K562 (cell line): ENCODE measurements around the gene GTF2IRD2. TPM values are rescaled to one million over a fixed set of nuclear protein-coding genes. Genes with fewer than 3 reads are reported as not detected.
"Not testable (repeated sequence)": the region's sequence is repeated elsewhere in the genome, so short reads cannot be mapped to it uniquely, and the experiment has no call there.

ENCODE experiments used
- CREB1 ChIP-seq, 2 experiments: sonication (generic) in 1 of 2; formaldehyde crosslinking in 1 of 2; IDR thresholded peaks; 2 replicates each; pipeline versions ENCODE4 v1.6.1 to v1.8.0; 2012 to 2022; ENCODE audit warnings: inconsistent platforms in 1 of 2, mild to moderate bottlenecking in 1 of 2, missing genetic modification reagents in 1 of 2, moderate library complexity in 1 of 2
- CREM ChIP-seq: IDR thresholded peaks from 2 replicates; pipeline ENCODE4 v1.6.1; 2014; ENCODE audit warnings: antibody characterized with exemption, low read depth
- CTBP1 ChIP-seq: fragments of 450-650 bp; IDR thresholded peaks from 2 replicates; pipeline ENCODE4 v1.6.1; 2016; ENCODE audit warnings: borderline replicate concordance
- EGR1 ChIP-seq: fragments of 450-650 bp; conservative IDR thresholded peaks from 2 replicates; pipeline ENCODE4 v1.6.1; 2017; ENCODE audit warnings: mild to moderate bottlenecking
- MAZ ChIP-seq, 2 experiments: fragments of 450-650 bp in 1 of 2; sonication (generic) in 1 of 2; formaldehyde crosslinking; IDR thresholded peaks in 1 of 2; conservative IDR thresholded peaks in 1 of 2; 2 replicates each; pipeline versions ENCODE4 v1.4.0 to v1.5.0; 2020; ENCODE audit warnings: mild to moderate bottlenecking in 1 of 2, missing genetic modification reagents in 1 of 2
- NCOA6 ChIP-seq: fragments of 450-650 bp; IDR thresholded peaks from 2 replicates; pipeline ENCODE4 v1.6.1; 2017; ENCODE audit warnings: mild to moderate bottlenecking
- NFIC ChIP-seq: fragments of 450-650 bp; IDR thresholded peaks from 2 replicates; pipeline ENCODE4 v1.6.1; 2017; ENCODE audit warnings: mild to moderate bottlenecking, inconsistent platforms
- NFRKB ChIP-seq: fragments of 450-650 bp; IDR thresholded peaks from 2 replicates; pipeline ENCODE4 v1.6.1; 2016; ENCODE audit warnings: low read depth
- NR2C2 ChIP-seq, 2 experiments: fragments of 200-800 bp in 1 of 2; sonication (Bioruptor generic) in 1 of 2; sonication (generic) in 1 of 2; formaldehyde crosslinking in 1 of 2; IDR thresholded peaks; 2 replicates each; pipeline versions ENCODE4 v1.6.1 to v1.8.0; 2016 to 2022; ENCODE audit warnings: mild to moderate bottlenecking in 1 of 2, missing compliant biosample characterization in 1 of 2, missing genetic modification characterization in 1 of 2, missing genetic modification reagents in 1 of 2
- NR4A1 ChIP-seq, 2 experiments: fragments of 250-450 bp in 1 of 2; fragments of 450-650 bp in 1 of 2; sonication (Bioruptor Pico) in 1 of 2; IDR thresholded peaks; 2 replicates each; pipeline versions ENCODE4 v1.4.0 to v1.6.1; 2016 to 2020; ENCODE audit warnings: mild to moderate bottlenecking in 2 of 2, missing compliant biosample characterization in 1 of 2, missing genetic modification characterization in 1 of 2, moderate library complexity in 1 of 2
- RAD21 ChIP-seq, 2 experiments: fragments of 250-450 bp in 1 of 2; fragments of 450-650 bp in 1 of 2; sonication (Bioruptor Pico) in 1 of 2; formaldehyde crosslinking in 1 of 2; IDR thresholded peaks in 1 of 2; conservative IDR thresholded peaks in 1 of 2; 2 replicates each; pipeline versions ENCODE4 v1.4.0 to v1.8.0; 2020 to 2022; ENCODE audit warnings: mild to moderate bottlenecking in 2 of 2, moderate library complexity in 1 of 2
- RB1 ChIP-seq: fragments of 450-650 bp; IDR thresholded peaks from 2 replicates; pipeline ENCODE4 v1.6.1; 2017; ENCODE audit warnings: low read depth, mild to moderate bottlenecking
- RBFOX2 ChIP-seq: fragments of 200-400 bp; formaldehyde crosslinking; IDR thresholded peaks from 2 replicates; pipeline ENCODE4 v1.6.1; 2017; ENCODE audit warnings: low read depth, mild to moderate bottlenecking, low read length, moderate library complexity
- YY1 ChIP-seq, 3 experiments: IDR thresholded peaks; 2 replicates each; pipeline ENCODE4 v1.6.1; 2011; ENCODE audit warnings: low read length in 2 of 3, mild to moderate bottlenecking in 2 of 3, moderate library complexity in 2 of 3, borderline replicate concordance in 1 of 3, control low read depth in 1 of 3, low read depth in 1 of 3; ENCODE audit not compliant: insufficient read depth in 3 of 3, insufficient replicate concordance in 2 of 3, control insufficient read depth in 1 of 3, insufficient read length in 1 of 3; ENCODE audit errors: extremely low read depth in 1 of 3
- ZBTB7A ChIP-seq: IDR thresholded peaks from 2 replicates; pipeline ENCODE4 v1.6.1; 2011; ENCODE audit warnings: low read depth, mild to moderate bottlenecking, low read length, moderate library complexity, borderline replicate concordance; ENCODE audit not compliant: control insufficient read depth
- polyA plus RNA-seq, 8 experiments: library from polyadenylated mRNA; depleted of rRNA in 4 of 8; stranded (reverse) in 5 of 8; unstranded in 3 of 8; fragments of >200 nt; fragmentation: Nextera tagmentation in 2 of 8; fragmentation: Illumina TruSeq in 1 of 8; extraction: Ambion mirVana in 2 of 8; extraction: Trizol in 1 of 8; gene quantifications; 2 replicates each; pipeline versions ENCODE4 v1.2.1 to v1.2.3, GENCODE V29; 2011 to 2014; ENCODE audit warnings: inconsistent platforms in 1 of 8, missing spikeins in 1 of 8
- total RNA-seq, 7 experiments: library from RNA; depleted of rRNA in 6 of 7; stranded (reverse); fragments of >200 nt in 6 of 7; fragmentation: Illumina TruSeq in 2 of 7; extraction: Trizol in 2 of 7; gene quantifications; 2 replicates each; pipeline versions ENCODE4 v1.2.1 to v1.2.3, GENCODE V29; 2011 to 2021; ENCODE audit warnings: low replicate concordance in 1 of 7
- TF ChIP-seq, protein P1 (sequence below), 2 experiments: fragments of 450-650 bp; formaldehyde crosslinking in 1 of 2; IDR thresholded peaks; 2 replicates each; pipeline versions ENCODE4 v1.4.0 to v1.6.1; 2014 to 2020; ENCODE audit warnings: mild to moderate bottlenecking in 2 of 2, borderline replicate concordance in 1 of 2, low read depth in 1 of 2

Gene GTF2IRD2
- total and polyA plus RNA-seq, 9 of the 15 experiments (the other 6 are each of a cell fraction or from before 2014, with no cell fraction given): 1.9 to 9.7 (median 5.8) TPM

DNA sequence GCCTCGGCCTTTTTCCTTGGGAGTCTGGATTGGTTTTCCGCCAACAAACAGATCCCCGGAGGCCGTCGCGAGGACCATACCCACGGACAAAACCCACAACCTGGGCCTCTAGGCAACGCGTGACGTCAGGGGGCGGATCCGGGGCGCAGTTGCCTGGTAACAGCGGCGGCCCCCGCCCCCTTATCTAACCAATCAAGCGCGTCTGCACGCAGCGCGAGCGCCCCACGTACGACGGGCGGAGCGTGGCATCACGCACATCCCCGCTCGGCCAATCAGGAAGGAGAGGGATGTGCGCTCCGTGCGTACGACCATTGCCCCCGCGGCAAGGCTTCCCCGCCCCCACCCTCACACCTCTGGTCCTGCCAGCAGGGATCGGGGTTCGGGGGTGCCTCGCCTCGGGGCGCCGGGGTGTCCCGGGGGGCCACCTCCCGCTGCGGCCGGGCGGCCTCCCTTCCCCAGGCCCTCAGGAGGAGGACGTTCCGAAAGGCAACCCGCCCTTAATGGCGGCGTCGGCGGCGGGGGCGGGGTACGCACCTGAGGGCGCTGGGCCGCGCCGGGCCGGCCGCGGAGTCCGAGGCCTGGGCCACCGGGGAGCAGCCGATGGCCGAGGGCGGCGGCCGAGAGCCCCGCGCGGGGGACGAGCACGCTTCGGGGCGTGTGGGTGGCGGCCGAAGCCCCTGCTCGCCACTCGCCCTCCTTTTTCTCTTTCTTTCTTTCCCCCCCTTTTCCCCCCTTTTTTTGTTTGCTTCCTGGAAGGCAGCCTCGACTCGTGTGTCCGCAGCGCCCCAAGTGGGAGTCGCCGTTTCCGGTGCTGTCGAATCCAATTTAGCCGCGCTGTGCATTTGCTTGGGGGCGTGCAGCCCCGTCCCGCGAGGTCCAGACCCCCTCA lies at the start of gene GTF2IRD2 (continued):
- TF ChIP-seq, protein P1, sequence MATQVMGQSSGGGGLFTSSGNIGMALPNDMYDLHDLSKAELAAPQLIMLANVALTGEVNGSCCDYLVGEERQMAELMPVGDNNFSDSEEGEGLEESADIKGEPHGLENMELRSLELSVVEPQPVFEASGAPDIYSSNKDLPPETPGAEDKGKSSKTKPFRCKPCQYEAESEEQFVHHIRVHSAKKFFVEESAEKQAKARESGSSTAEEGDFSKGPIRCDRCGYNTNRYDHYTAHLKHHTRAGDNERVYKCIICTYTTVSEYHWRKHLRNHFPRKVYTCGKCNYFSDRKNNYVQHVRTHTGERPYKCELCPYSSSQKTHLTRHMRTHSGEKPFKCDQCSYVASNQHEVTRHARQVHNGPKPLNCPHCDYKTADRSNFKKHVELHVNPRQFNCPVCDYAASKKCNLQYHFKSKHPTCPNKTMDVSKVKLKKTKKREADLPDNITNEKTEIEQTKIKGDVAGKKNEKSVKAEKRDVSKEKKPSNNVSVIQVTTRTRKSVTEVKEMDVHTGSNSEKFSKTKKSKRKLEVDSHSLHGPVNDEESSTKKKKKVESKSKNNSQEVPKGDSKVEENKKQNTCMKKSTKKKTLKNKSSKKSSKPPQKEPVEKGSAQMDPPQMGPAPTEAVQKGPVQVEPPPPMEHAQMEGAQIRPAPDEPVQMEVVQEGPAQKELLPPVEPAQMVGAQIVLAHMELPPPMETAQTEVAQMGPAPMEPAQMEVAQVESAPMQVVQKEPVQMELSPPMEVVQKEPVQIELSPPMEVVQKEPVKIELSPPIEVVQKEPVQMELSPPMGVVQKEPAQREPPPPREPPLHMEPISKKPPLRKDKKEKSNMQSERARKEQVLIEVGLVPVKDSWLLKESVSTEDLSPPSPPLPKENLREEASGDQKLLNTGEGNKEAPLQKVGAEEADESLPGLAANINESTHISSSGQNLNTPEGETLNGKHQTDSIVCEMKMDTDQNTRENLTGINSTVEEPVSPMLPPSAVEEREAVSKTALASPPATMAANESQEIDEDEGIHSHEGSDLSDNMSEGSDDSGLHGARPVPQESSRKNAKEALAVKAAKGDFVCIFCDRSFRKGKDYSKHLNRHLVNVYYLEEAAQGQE (IDR thresholded peaks at IDR 0.05; ENCODE audit: borderline replicate concordance): not testable (repeated sequence)
- TF ChIP-seq, protein P1 (CRISPR knock-in tag; IDR thresholded peaks at IDR 0.05; ENCODE audit: low read depth): peak; percentile 63; the same call in 1 of the 2 replicates
- 0 out of 2 replicates have a peak, but pooled peaks have one; percentile 48 for TF ChIP-seq NR4A1 (CRISPR knock-in tag; IDR thresholded peaks at IDR 0.05)
- TF ChIP-seq NR4A1 (tag; IDR thresholded peaks at IDR 0.05); NR2C2 (CRISPR knock-in tag; IDR thresholded peaks at IDR 0.05); CREB1 (CRISPR knock-in tag; IDR thresholded peaks at IDR 0.05): not testable (repeated sequence)
- peak; percentile 48; the same call in 1 of the 2 replicates for TF ChIP-seq RB1
- peak; percentile 19; the same call in 1 of the 2 replicates for TF ChIP-seq ZBTB7A
- TF ChIP-seq YY1 (IDR thresholded peaks at IDR 0.05; ENCODE audit: borderline replicate concordance in 1 of 3, control insufficient read depth in 1 of 3, extremely low read depth in 1 of 3, insufficient read depth in 3 of 3, insufficient read length in 1 of 3, insufficient replicate concordance in 2 of 3, low read depth in 1 of 3, low read length in 2 of 3): peak in 2 of 3 experiments; percentile 47 to 53
- TF ChIP-seq NCOA6: peak; percentile 60; the same call in 1 of the 2 replicates
- peak; percentile 57 for TF ChIP-seq RBFOX2
- TF ChIP-seq RAD21 (CRISPR knock-in tag; conservative IDR thresholded peaks at IDR 0.05 in 1 of 2, IDR thresholded peaks at IDR 0.05 in 1 of 2): peak in 1 of 2 experiments; percentile 8; a peak in 1 of 4 replicates
- peak; percentile 86 for TF ChIP-seq EGR1
- TF ChIP-seq MAZ (CRISPR knock-in tag; conservative IDR thresholded peaks at IDR 0.05 in 1 of 2, IDR thresholded peaks at IDR 0.05 in 1 of 2): peak; percentile 59 to 97
- TF ChIP-seq CREM: peak; percentile 78
- TF ChIP-seq NR2C2 (tag; IDR thresholded peaks at IDR 0.05): peak; percentile 51; the same call in 1 of the 2 replicates
- TF ChIP-seq CREB1 (IDR thresholded peaks at IDR 0.05): peak; percentile 19; the same call in 1 of the 2 replicates
- peak; percentile 68 for TF ChIP-seq NFRKB
- 0 out of 2 replicates have a peak, but pooled peaks have one; percentile 19 for TF ChIP-seq NFIC
- peak; percentile 48; the same call in 1 of the 2 replicates for TF ChIP-seq CTBP1
